ENCODE results near the gene ARHGEF18. TPM values are rescaled to one million over a fixed set of nuclear protein-coding genes. Genes with fewer than 3 reads are reported as not detected.
"Not testable (repeated sequence)": the region's sequence is repeated elsewhere in the genome, so short reads cannot be mapped to it uniquely, and the experiment has no call there.

ARHGEF18 gene
- total RNA-seq, 6 donors from 2014 or later: 56.1 to 106 (median 66.0) TPM

GRCh38 chr19:7366701-7367420 lies 18.1 kb downstream of the ARHGEF18 start:
- TF ChIP-seq POLR2A (IDR thresholded peaks at IDR 0.05): no peak
- TF ChIP-seq EP300 (IDR thresholded peaks at IDR 0.05): no peak
- no peak for TF ChIP-seq POLR2AphosphoS5 (IDR thresholded peaks at IDR 0.05)
- peak in 2 of 6 experiments; percentile 22 to 38 for TF ChIP-seq CTCF (IDR thresholded peaks at IDR 0.05)
- 79 to 89% methylated on average over 10 of the region's 10 CpGs for WGBS, 2 donors
- Histone ChIP-seq H3K27me3 (no peaks in the 10 kb centered on the region), H3K4me3 (no peak overlapping the region), H3K27ac (no peak overlapping the region), H3K36me3 (no peaks in the 10 kb centered on the region), H3K9me3 (no peaks in the 10 kb centered on the region), H3K4me1 (no peaks in the 10 kb centered on the region)
- DNase-seq: no peak
- ATAC-seq (ENCODE audit: low FRiP score in 2 of 2): no peak

- no peak for TF ChIP-seq POLR2AphosphoS5 (IDR thresholded peaks at IDR 0.05)
- no peak for TF ChIP-seq POLR2A (IDR thresholded peaks at IDR 0.05)
- no peak for TF ChIP-seq EP300 (IDR thresholded peaks at IDR 0.05)
- no peak for TF ChIP-seq CTCF (IDR thresholded peaks at IDR 0.05)
- no peaks in the 10 kb centered on the region for H3K9me3 ChIP-seq
- WGBS, 2 donors: 58 to 97% methylated on average over 4 of the region's 4 CpGs
- DNase-seq (no peak), ATAC-seq (ENCODE audit: low FRiP score in 2 of 2) (peak in 1 of 2 donors; percentile 53)
- no peak overlapping the region for H3K27ac ChIP-seq
- no peaks in the 10 kb centered on the region for H3K36me3 ChIP-seq
- no peaks in the 10 kb centered on the region for H3K4me1 ChIP-seq
- H3K4me3 ChIP-seq: no peak overlapping the region
- no peaks in the 10 kb centered on the region for H3K27me3 ChIP-seq
Measured at GRCh38 chr19:7368456-7368855, 19.7 kb downstream of the ARHGEF18 start.

- H3K9me3 ChIP-seq, H3K27me3 ChIP-seq, H3K27ac ChIP-seq, H3K36me3 ChIP-seq, DNase-seq, H3K4me3 ChIP-seq, H3K4me1 ChIP-seq: not testable (repeated sequence)
- WGBS, 2 donors: 72 to 78% methylated on average over 13 of the region's 13 CpGs
- peak in 1 of 2 donors; percentile 88 for ATAC-seq (ENCODE audit: low FRiP score in 2 of 2)
Measured at GRCh38 chr19:7368866-7369265, 20.1 kb downstream of the ARHGEF18 start.

- no peaks in the 10 kb centered on the region for H3K4me1 ChIP-seq
- ATAC-seq (ENCODE audit: low FRiP score in 2 of 2) (no peak), DNase-seq (no peak)
- TF ChIP-seq POLR2A (IDR thresholded peaks at IDR 0.05) (no peak), POLR2AphosphoS5 (IDR thresholded peaks at IDR 0.05) (no peak), CTCF (IDR thresholded peaks at IDR 0.05) (no peak), EP300 (IDR thresholded peaks at IDR 0.05) (no peak)
- 65 to 79% methylated on average over 10 of the region's 10 CpGs for WGBS, 2 donors
- H3K36me3 ChIP-seq: no peaks in the 10 kb centered on the region
- H3K4me3 ChIP-seq: no peak overlapping the region
- H3K9me3 ChIP-seq: no peaks in the 10 kb centered on the region
- no peaks in the 10 kb centered on the region for H3K27me3 ChIP-seq
- H3K27ac ChIP-seq: no peak overlapping the region
Measured at GRCh38 chr19:7370546-7370945, 21.8 kb downstream of the ARHGEF18 start.

- Histone ChIP-seq H3K27ac (no peak overlapping the region), H3K9me3 (no peaks in the 10 kb centered on the region), H3K36me3 (no peaks in the 10 kb centered on the region), H3K4me1 (no peaks in the 10 kb centered on the region), H3K4me3 (no peak overlapping the region), H3K27me3 (no peaks in the 10 kb centered on the region)
- no peak for ATAC-seq (ENCODE audit: low FRiP score in 2 of 2)
- TF ChIP-seq POLR2A (IDR thresholded peaks at IDR 0.05) (no peak), EP300 (IDR thresholded peaks at IDR 0.05) (no peak), POLR2AphosphoS5 (IDR thresholded peaks at IDR 0.05) (no peak), CTCF (IDR thresholded peaks at IDR 0.05) (no peak)
- 91 to 94% methylated on average over 3 of the region's 3 CpGs for WGBS, 2 donors
- no peak for DNase-seq
Measured at GRCh38 chr19:7371001-7371400, 22.3 kb downstream of the ARHGEF18 start.

Data from upper lobe of left lung (tissue), 6 donors.